HCT116 (cell line): ENCODE data around the gene HHIPL1. TPM values are rescaled to one million over a fixed set of nuclear protein-coding genes. Genes with fewer than 3 reads are reported as not detected.

Experiments
- ATAC-seq: fragments of 200-7000 bp; cut with Tn5 transposase; 2 replicates; pipeline ENCODE4 v1.9.1; 2020; ENCODE audit warnings: mild to moderate bottlenecking, moderate library complexity
- BruUV-seq: library from RNA; stranded (reverse); fragments of 400-500 nt; replicated peaks from 2 replicates; lab custom pipeline; 2021; lab: Mats Ljungman, UMichigan
- CTCF ChIA-PET: fragments of 300-600 bp; sonication (Branson Sonifier 250); formaldehyde crosslinking; loops from one replicate; lab custom pipeline; 2021; ENCODE audit warnings: antibody characterized with exemption; lab: Charles Lee
- POLR2A ChIA-PET: fragments of 300-600, 350-600 bp; sonication (Branson Sonifier 250); formaldehyde crosslinking; loops from one replicate; lab custom pipeline; 2021; ENCODE audit warnings: antibody characterized with exemption; lab: Charles Lee
- RAD21 ChIA-PET, 2 experiments: fragments of 300-600 bp; sonication (Branson Sonifier 250); formaldehyde crosslinking; loops; one replicate each; lab custom pipeline; 2023; ENCODE audit warnings: low total read pairs in 2 of 2; ENCODE audit not compliant: uncharacterized antibody in 2 of 2, unreplicated experiment in 2 of 2, low non-redundant PET in 1 of 2; lab: Charles Lee
- DNase-seq: peaks from one replicate; pipeline ENCODE4 v3.0.0-alpha.2; 2010; ENCODE audit warnings: low read depth, low spot score
- H2AFZ ChIP-seq: fragments of 200-600 bp; shearing (Covaris generic), sonication (generic); 2 replicates; pipeline ENCODE4 v1.6.1; 2017; ENCODE audit warnings: low read depth, mixed run types, mixed read lengths, antibody characterized with exemption, low read length; ENCODE audit not compliant: poor library complexity, severe bottlenecking
- H3K27ac ChIP-seq: 2 replicates; pipeline ENCODE4 v1.5.1; 2012; ENCODE audit warnings: low read depth, low read length
- H3K27me3 ChIP-seq: fragments of 200-600 bp; sonication (generic); 2 replicates; pipeline ENCODE4 v1.6.1; 2016; ENCODE audit warnings: mixed run types, low read length, mixed read lengths; ENCODE audit not compliant: insufficient read depth
- H3K36me3 ChIP-seq, 2 experiments: fragments of 200-500 bp in 1 of 2; fragments of 200-600 bp in 1 of 2; sonication (Bioruptor generic) in 1 of 2; sonication (generic) in 1 of 2; 2 replicates each; pipeline versions ENCODE4 v1.5.1 to v1.6.1; 2014 to 2016; ENCODE audit warnings: low read length in 2 of 2, inconsistent platforms in 1 of 2, mixed read lengths in 1 of 2, mixed run types in 1 of 2; ENCODE audit not compliant: insufficient read depth in 2 of 2, control insufficient read depth in 1 of 2
- H3K4me1 ChIP-seq, 2 experiments: fragments of 200-600 bp in 1 of 2; sonication (generic) in 1 of 2; 2 replicates each; pipeline versions ENCODE4 v1.5.1 to v1.6.1; 2012 to 2017; ENCODE audit warnings: low read length in 2 of 2, inconsistent platforms in 1 of 2, mild to moderate bottlenecking in 1 of 2, mixed read lengths in 1 of 2, mixed run types in 1 of 2, moderate library complexity in 1 of 2; ENCODE audit not compliant: insufficient read depth in 2 of 2, control insufficient read depth in 1 of 2
- H3K4me2 ChIP-seq: fragments of 200-600 bp; sonication (generic); 2 replicates; pipeline ENCODE4 v1.6.1; 2017; ENCODE audit warnings: mixed run types, low read length, mixed read lengths
- H3K4me3 ChIP-seq, 2 experiments: fragments of 200-600 bp in 1 of 2; sonication (generic) in 1 of 2; replicated peaks in 1 of 2; 2 replicates each; pipeline ENCODE4 v1.5.1; 2011 to 2016; ENCODE audit warnings: low read length in 2 of 2, control low read depth in 1 of 2, low read depth in 1 of 2, mild to moderate bottlenecking in 1 of 2, mixed read lengths in 1 of 2, mixed run types in 1 of 2
- H3K79me2 ChIP-seq: fragments of 200-600 bp; sonication (generic); 2 replicates; pipeline ENCODE4 v1.6.1; 2017; ENCODE audit warnings: mild to moderate bottlenecking, mixed run types, low read length, moderate library complexity, mixed read lengths; ENCODE audit not compliant: insufficient read depth
- H3K9ac ChIP-seq: fragments of 200-600 bp; sonication (generic); 2 replicates; pipeline ENCODE4 v1.6.1; 2016; ENCODE audit warnings: low read length, mixed read lengths
- H3K9me2 ChIP-seq: fragments of 200-600 bp; sonication (generic), shearing (Covaris generic); 2 replicates; pipeline ENCODE4 v1.6.1; 2017; ENCODE audit warnings: mixed run types, mild to moderate bottlenecking, moderate library complexity; ENCODE audit not compliant: insufficient read depth
- H3K9me3 ChIP-seq, 2 experiments: fragments of 200-500 bp in 1 of 2; fragments of 200-600 bp in 1 of 2; sonication (Bioruptor generic) in 1 of 2; sonication (generic) in 1 of 2; 2 replicates each; pipeline ENCODE4 v1.6.1; 2014 to 2017; ENCODE audit warnings: low read length in 2 of 2, mixed read lengths in 2 of 2, inconsistent platforms in 1 of 2, low read depth in 1 of 2, mild to moderate bottlenecking in 1 of 2, mixed run types in 1 of 2, moderate library complexity in 1 of 2; ENCODE audit not compliant: control insufficient read depth in 1 of 2, insufficient read depth in 1 of 2
- H4K20me1 ChIP-seq: fragments of 200-600 bp; sonication (generic), shearing (Covaris generic); 2 replicates; pipeline ENCODE4 v1.6.1; 2017; ENCODE audit warnings: mixed run types, mild to moderate bottlenecking, moderate library complexity; ENCODE audit not compliant: insufficient read depth
- CBX3 ChIP-seq: IDR thresholded peaks from 2 replicates; pipeline ENCODE4 v1.6.1; 2012; ENCODE audit warnings: low read depth
- EZH2 ChIP-seq: fragments of 200-600 bp; sonication (generic); IDR thresholded peaks from 2 replicates; pipeline ENCODE4 v1.6.1; 2017; ENCODE audit warnings: antibody characterized with exemption, mixed run types
- JUND ChIP-seq: IDR thresholded peaks from 2 replicates; pipeline ENCODE4 v1.6.1; 2012
- SIN3A ChIP-seq: IDR thresholded peaks from 2 replicates; pipeline ENCODE4 v1.6.1; 2012; ENCODE audit warnings: low read depth
- SP1 ChIP-seq: IDR thresholded peaks from 2 replicates; pipeline ENCODE4 v1.6.1; 2012; ENCODE audit warnings: low read depth
- YY1 ChIP-seq: IDR thresholded peaks from 2 replicates; pipeline ENCODE4 v1.6.1; 2011; ENCODE audit warnings: low read length, low read depth, moderate library complexity, mild to moderate bottlenecking; ENCODE audit not compliant: insufficient replicate concordance; ENCODE audit errors: extremely low read depth
- ZFX ChIP-seq: fragments of 450-650 bp; IDR thresholded peaks from 2 replicates; pipeline ENCODE4 v1.6.1; 2017
- intact Hi-C: fragments of 100-400 bp; cut with micrococcal nuclease; formaldehyde crosslinking; loops from 2 replicates; pipeline ENCODE4 v1.10.0; 2022
- total RNA-seq: library from RNA; stranded (reverse); gene quantifications from one replicate; pipeline ENCODE4 v1.2.1, GENCODE V29; 2021; ENCODE audit not compliant: unreplicated experiment
- TF ChIP-seq, protein P1 (sequence below): IDR thresholded peaks from 2 replicates; pipeline ENCODE4 v1.6.1; 2011; ENCODE audit warnings: mild to moderate bottlenecking, low read length, moderate library complexity; ENCODE audit not compliant: insufficient replicate concordance; ENCODE audit errors: extremely low read depth
- TF ChIP-seq, protein P2 (sequence below): IDR thresholded peaks from 2 replicates; pipeline ENCODE4 v1.6.1; 2012; ENCODE audit warnings: low read depth

The HHIPL1 gene
- total RNA-seq, 1 experiment from 2014 or later = not detected

DNA sequence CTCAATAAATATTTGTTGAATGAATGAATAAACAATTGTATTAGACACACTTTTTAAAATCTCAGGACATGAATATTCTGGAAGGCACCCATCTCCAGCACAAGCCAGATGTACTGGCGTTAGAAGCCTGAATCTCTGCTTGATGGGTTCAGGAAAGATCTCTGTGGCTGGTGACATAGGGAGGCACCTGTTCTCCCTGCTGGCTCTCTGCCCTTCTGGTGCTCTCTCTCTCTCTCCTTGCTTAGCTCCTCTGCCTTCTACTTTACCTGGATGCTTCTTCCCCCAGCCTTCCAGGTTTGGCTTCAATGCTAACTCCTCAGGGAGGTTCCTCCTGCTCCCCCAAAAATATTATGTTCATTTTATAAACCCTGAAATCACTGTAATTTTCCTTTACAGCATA, 40.7 kb downstream of the HHIPL1 start:
- H3K4me3 ChIP-seq = no peak overlapping the region
- no TSS peak for BruUV-seq
- ChIA-PET CTCF (no interaction called here), RAD21 (no interaction called here), POLR2A (no interaction called here)
- H3K27me3 ChIP-seq = no peaks in the 10 kb centered on the region; the same call in 1 of the 2 replicates
- no peaks in the 10 kb centered on the region for H3K9me2 ChIP-seq
- no peak for DNase-seq
- H3K9ac ChIP-seq = no peak overlapping the region
- no peak overlapping the region for H2AFZ ChIP-seq
- H3K4me1 ChIP-seq = peaks cover 4 to 26% of the 10 kb centered on the region in 2 experiments; a peak in 2 of 4 replicates
- no peaks in the 10 kb centered on the region for H3K79me2 ChIP-seq
- no peak for TF ChIP-seq ZFX
- TF ChIP-seq SIN3A = no peak
- no peak for TF ChIP-seq EZH2
- no peak for TF ChIP-seq YY1
- TF ChIP-seq, protein P1, sequence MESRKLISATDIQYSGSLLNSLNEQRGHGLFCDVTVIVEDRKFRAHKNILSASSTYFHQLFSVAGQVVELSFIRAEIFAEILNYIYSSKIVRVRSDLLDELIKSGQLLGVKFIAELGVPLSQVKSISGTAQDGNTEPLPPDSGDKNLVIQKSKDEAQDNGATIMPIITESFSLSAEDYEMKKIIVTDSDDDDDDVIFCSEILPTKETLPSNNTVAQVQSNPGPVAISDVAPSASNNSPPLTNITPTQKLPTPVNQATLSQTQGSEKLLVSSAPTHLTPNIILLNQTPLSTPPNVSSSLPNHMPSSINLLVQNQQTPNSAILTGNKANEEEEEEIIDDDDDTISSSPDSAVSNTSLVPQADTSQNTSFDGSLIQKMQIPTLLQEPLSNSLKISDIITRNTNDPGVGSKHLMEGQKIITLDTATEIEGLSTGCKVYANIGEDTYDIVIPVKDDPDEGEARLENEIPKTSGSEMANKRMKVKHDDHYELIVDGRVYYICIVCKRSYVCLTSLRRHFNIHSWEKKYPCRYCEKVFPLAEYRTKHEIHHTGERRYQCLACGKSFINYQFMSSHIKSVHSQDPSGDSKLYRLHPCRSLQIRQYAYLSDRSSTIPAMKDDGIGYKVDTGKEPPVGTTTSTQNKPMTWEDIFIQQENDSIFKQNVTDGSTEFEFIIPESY = no peak
- TF ChIP-seq, protein P2, sequence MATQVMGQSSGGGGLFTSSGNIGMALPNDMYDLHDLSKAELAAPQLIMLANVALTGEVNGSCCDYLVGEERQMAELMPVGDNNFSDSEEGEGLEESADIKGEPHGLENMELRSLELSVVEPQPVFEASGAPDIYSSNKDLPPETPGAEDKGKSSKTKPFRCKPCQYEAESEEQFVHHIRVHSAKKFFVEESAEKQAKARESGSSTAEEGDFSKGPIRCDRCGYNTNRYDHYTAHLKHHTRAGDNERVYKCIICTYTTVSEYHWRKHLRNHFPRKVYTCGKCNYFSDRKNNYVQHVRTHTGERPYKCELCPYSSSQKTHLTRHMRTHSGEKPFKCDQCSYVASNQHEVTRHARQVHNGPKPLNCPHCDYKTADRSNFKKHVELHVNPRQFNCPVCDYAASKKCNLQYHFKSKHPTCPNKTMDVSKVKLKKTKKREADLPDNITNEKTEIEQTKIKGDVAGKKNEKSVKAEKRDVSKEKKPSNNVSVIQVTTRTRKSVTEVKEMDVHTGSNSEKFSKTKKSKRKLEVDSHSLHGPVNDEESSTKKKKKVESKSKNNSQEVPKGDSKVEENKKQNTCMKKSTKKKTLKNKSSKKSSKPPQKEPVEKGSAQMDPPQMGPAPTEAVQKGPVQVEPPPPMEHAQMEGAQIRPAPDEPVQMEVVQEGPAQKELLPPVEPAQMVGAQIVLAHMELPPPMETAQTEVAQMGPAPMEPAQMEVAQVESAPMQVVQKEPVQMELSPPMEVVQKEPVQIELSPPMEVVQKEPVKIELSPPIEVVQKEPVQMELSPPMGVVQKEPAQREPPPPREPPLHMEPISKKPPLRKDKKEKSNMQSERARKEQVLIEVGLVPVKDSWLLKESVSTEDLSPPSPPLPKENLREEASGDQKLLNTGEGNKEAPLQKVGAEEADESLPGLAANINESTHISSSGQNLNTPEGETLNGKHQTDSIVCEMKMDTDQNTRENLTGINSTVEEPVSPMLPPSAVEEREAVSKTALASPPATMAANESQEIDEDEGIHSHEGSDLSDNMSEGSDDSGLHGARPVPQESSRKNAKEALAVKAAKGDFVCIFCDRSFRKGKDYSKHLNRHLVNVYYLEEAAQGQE = no peak
- no peak for TF ChIP-seq CBX3
- no peak for TF ChIP-seq SP1
- TF ChIP-seq JUND = no peak
- H3K27ac ChIP-seq = no peak overlapping the region
- H3K4me2 ChIP-seq = no peak overlapping the region
- intact Hi-C loops = no loop called here
- H4K20me1 ChIP-seq = no peaks in the 10 kb centered on the region
- no peaks in the 10 kb centered on the region for H3K36me3 ChIP-seq
- H3K9me3 ChIP-seq = no peaks in the 10 kb centered on the region
- no peak for ATAC-seq
